Muscle layer of colon (tissue), 2 donors: Measurements from ENCODE around the gene GSAP.

Experiments used
- H3K27ac ChIP-seq: one replicate; pipeline ENCODE4 v1.7.0; 2013; ENCODE audit warnings: low read depth, mild to moderate bottlenecking, low read length, moderate library complexity
- H3K27me3 ChIP-seq, 2 donors: one replicate each; pipeline ENCODE4 v1.7.0; 2013; ENCODE audit warnings: low read length in 2 of 2, mild to moderate bottlenecking in 2 of 2; ENCODE audit not compliant: insufficient read depth in 2 of 2, control insufficient read depth in 1 of 2
- H3K36me3 ChIP-seq: one replicate; pipeline ENCODE4 v1.7.0; 2013; ENCODE audit warnings: mild to moderate bottlenecking, low read length; ENCODE audit not compliant: insufficient read depth
- H3K4me1 ChIP-seq: one replicate; pipeline ENCODE4 v1.7.0; 2013; ENCODE audit warnings: mild to moderate bottlenecking, low read length; ENCODE audit not compliant: insufficient read depth
- H3K4me3 ChIP-seq, 2 donors: one replicate each; pipeline ENCODE4 v1.7.0; 2013; ENCODE audit warnings: low read length in 2 of 2, low read depth in 1 of 2, mild to moderate bottlenecking in 1 of 2, moderate library complexity in 1 of 2
- H3K9ac ChIP-seq: one replicate; pipeline ENCODE4 v1.7.0; 2013; ENCODE audit warnings: low read length
- H3K9me3 ChIP-seq: one replicate; pipeline ENCODE4 v1.7.0; 2013; ENCODE audit warnings: mild to moderate bottlenecking, low read length
- donor health status: abdominal sarcoma.
- donor health status: Adenocarcinoma of cecum.

The GSAP gene

DNA sequence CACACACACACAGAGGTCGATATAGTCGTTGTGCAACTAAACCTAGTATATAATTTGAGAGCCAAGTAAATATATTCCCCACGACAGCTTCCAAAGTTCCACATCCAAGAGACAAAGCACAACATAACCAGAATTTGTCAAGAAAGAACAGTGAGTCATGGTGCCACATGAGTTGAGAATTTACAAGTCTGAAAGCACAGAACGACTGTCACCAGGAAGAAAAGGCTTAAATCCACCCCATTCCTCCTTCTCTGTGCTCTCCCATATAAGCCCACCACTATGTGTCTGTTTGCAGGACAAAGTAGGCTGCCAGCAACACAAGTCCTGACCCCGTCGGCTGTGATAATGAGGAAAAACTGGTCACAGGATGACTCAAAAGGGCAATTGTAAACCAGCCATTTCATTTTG lies 32.8 kb downstream of the GSAP start:
- Histone ChIP-seq H3K27ac (no peak overlapping the region), H3K4me1 (no peaks in the 10 kb centered on the region), H3K9me3 (no peaks in the 10 kb centered on the region), H3K9ac (no peak overlapping the region), H3K27me3 (no peaks in the 10 kb centered on the region), H3K36me3 (peaks cover 17% of the 10 kb centered on the region), H3K4me3 (no peak overlapping the region)

DNA sequence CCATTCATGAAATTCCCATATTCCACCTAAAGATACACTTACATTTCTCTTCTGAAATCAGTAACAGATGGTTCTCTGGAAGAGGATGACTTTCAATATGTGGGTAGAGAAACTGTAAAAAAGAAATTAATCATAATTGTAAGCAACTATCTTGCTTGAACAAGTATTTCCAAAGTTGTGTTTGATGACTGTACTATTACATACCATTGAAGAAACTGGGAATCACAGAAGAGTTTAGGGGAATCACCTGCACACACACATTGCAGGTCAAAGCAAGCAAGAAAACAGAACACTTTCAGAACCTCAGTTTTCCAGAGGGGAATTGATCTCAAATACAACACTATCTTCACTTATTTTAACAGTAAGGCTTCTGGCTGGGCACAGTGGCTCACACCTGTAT lies 33.6 kb downstream of the GSAP start:
- no peak overlapping the region for H3K9ac ChIP-seq
- H3K27ac ChIP-seq = no peak overlapping the region
- no peaks in the 10 kb centered on the region for H3K27me3 ChIP-seq
- H3K9me3 ChIP-seq = no peaks in the 10 kb centered on the region
- peaks cover 17% of the 10 kb centered on the region for H3K36me3 ChIP-seq
- no peaks in the 10 kb centered on the region for H3K4me1 ChIP-seq
- no peak overlapping the region for H3K4me3 ChIP-seq

DNA sequence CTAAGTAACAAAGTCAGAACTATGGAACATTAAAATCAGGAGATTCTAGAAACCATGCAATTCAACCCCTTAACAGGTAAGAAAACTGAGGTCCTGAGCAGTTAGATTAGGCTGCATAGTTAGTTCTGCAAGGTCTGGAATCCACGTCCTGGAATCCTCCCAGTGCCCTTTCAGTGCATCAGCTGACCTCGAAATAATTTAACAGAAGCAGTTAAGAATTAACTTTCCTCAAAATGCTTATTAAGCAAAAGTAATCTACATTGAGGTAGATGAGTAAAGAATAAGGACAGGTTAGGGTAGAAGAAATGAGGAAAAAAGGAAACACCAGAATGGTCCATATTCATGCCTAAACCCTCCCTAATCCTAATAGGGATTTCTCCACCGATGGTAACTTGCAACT lies 37.6 kb downstream of the GSAP start:
- H3K9ac ChIP-seq = no peak overlapping the region
- no peak overlapping the region for H3K27ac ChIP-seq
- no peaks in the 10 kb centered on the region for H3K4me1 ChIP-seq
- no peaks in the 10 kb centered on the region for H3K9me3 ChIP-seq
- H3K4me3 ChIP-seq = no peak overlapping the region
- no peaks in the 10 kb centered on the region for H3K27me3 ChIP-seq
- peaks cover 23% of the 10 kb centered on the region for H3K36me3 ChIP-seq

DNA sequence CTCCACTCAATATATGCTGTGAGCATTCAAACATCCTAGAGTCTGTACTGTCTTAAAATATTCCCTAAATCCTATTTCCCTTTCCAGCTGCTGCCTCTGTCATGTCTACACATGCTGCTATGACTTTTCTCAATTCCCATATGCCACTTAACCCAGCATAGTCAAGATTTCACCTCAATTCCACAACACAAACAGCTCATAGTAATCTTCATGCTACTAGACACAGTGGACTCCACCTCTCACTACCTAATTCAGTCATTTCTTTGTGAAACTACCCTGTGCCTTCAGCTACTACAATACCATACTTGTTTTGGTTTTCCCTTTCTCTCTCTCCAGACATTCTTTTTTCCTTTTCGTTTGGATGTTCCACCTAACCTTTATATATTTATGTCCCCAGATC lies 45.5 kb downstream of the GSAP start:
- Histone ChIP-seq H3K27ac (no peak overlapping the region), H3K36me3 (peaks cover 15% of the 10 kb centered on the region), H3K4me1 (no peaks in the 10 kb centered on the region), H3K9me3 (no peaks in the 10 kb centered on the region), H3K9ac (no peak overlapping the region), H3K4me3 (no peak overlapping the region), H3K27me3 (no peaks in the 10 kb centered on the region)

DNA sequence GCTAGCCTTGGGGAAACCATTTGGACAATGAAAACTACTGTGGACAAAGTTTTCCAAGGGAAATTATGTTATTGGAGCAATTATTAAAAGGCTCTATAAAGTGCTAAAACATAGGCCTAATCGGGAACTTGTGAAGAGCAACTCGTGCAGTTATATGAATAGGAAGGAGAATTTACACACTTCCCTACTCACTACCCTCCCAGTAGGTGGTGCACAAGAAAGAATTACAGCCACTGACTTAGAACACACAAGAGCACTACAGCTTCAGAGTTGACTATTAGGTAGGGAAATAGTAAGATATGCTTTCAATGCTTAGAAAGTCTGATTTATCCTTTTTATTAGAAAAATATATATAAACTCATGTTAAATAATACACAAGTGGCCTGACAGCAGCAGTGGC lies 47.2 kb downstream of the GSAP start:
- Histone ChIP-seq H3K36me3 (peaks cover 6% of the 10 kb centered on the region), H3K27me3 (no peaks in the 10 kb centered on the region), H3K4me1 (no peaks in the 10 kb centered on the region), H3K4me3 (no peak overlapping the region), H3K9me3 (no peaks in the 10 kb centered on the region), H3K9ac (no peak overlapping the region), H3K27ac (no peak overlapping the region)

DNA sequence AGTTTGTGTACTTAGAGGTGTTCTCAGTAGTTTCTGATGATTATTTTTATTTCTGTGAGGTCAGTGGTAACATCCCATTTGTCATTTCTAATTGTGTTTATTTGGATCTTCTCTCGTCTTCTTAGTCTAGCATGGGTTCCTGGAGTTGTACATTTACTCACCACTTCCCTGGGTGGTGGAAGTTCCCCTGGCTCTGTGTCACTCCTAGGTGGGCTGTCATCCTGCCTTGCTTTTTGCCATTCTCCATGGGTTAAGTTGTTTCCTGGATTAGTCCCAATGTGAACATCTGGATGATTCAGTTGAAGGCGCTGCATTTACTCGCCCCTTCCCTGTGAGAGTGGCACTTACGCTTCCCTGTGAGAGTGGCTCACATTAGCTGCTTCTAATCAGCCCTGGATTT lies 48.2 kb downstream of the GSAP start:
- H3K27me3 ChIP-seq = no peaks in the 10 kb centered on the region
- no peaks in the 10 kb centered on the region for H3K4me1 ChIP-seq
- no peaks in the 10 kb centered on the region for H3K36me3 ChIP-seq
- no peak overlapping the region for H3K27ac ChIP-seq
- H3K4me3 ChIP-seq = no peak overlapping the region
- no peaks in the 10 kb centered on the region for H3K9me3 ChIP-seq
- H3K9ac ChIP-seq = no peak overlapping the region

DNA sequence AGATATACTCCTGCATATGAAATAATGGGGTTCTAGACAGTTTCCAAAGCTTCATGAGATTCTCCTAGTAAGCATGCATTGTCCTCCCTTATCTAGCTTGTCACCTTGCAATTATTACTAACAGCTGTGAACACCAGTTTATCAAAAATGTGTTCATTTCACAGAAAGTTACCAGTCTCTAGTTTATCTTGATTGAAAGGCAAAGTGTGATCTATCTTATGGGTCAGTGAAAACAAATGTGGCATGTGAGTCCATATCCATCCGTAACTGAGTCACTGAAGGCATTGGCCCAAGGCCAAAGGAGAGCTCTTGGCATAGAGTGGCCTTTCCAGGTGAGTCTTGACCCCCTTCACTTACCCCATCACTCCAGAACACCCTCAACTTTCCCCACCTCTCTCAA lies 53.2 kb downstream of the GSAP start:
- H3K36me3 ChIP-seq = peaks cover 4% of the 10 kb centered on the region

DNA sequence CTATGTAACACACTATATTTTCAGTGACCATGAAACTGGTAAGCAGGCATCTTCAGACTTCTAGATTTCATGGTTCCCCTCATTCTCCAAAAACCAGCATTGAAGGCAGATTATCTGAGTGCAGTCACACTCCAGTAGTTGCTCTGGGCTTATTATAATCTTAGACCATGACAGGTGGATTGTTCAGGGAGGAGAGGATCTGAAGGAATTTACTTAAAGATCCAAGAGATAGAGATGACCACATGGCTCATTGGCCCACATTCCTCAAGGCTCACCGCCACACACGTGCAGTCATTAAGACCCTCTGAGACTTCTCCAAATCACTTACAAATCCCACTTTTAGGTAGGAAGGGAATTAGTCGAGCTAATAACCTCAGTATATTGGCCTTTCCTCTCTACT lies 55.2 kb downstream of the GSAP start:
- Histone ChIP-seq H3K4me3 (no peak overlapping the region), H3K9me3 (no peaks in the 10 kb centered on the region), H3K4me1 (no peaks in the 10 kb centered on the region), H3K27me3 (no peaks in the 10 kb centered on the region), H3K36me3 (peaks cover 13% of the 10 kb centered on the region), H3K9ac (no peak overlapping the region), H3K27ac (no peak overlapping the region)

More for the DNA sequence above, 53.2 kb downstream of the GSAP start:
- no peak overlapping the region for H3K27ac ChIP-seq
- no peak overlapping the region for H3K4me3 ChIP-seq
- H3K27me3 ChIP-seq = no peaks in the 10 kb centered on the region
- no peaks in the 10 kb centered on the region for H3K9me3 ChIP-seq
- H3K9ac ChIP-seq = no peak overlapping the region
- no peaks in the 10 kb centered on the region for H3K4me1 ChIP-seq

DNA sequence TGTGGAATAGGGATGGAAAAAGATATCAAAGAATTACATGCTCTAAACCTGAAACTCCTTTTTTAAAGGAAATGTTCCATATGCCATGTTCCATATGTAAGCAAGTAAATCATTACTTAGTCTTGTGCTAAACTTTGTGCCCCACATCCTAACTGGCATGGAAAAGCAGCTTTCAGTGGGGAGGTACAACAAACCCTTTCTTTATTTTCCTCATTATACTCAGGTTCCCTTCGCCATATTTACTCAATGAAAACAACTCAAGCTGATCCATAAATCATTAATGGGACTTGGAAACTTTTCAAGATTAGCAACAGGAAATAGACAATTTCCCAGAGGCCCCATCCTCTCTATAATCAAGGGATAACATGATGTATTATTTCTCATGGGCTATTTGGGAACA lies 56.0 kb downstream of the GSAP start:
- no peak overlapping the region for H3K4me3 ChIP-seq
- no peak overlapping the region for H3K27ac ChIP-seq
- no peaks in the 10 kb centered on the region for H3K9me3 ChIP-seq
- H3K4me1 ChIP-seq = no peaks in the 10 kb centered on the region
- H3K9ac ChIP-seq = no peak overlapping the region
- no peaks in the 10 kb centered on the region for H3K27me3 ChIP-seq
- H3K36me3 ChIP-seq = peaks cover 15% of the 10 kb centered on the region

DNA sequence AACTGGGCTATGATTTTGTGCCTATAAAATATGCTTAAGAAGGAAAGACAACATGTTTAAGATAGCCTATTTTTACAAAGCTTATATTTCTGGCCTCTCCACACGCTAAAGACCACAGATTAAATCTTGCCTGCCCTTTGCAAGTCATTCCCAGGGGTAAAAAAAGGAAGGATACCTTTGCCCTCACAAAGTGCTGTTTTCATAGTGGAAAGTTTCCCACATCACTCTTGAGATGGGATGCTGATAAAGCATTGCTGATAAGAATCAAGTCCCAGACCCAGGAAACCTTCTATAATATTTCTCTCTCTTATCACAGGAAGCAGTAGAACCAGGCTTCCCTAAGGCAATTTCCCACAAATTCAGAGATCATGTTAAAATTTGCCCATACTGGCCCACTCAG lies 56.5 kb downstream of the GSAP start:
- Histone ChIP-seq H3K4me3 (no peak overlapping the region), H3K9me3 (no peaks in the 10 kb centered on the region), H3K4me1 (no peaks in the 10 kb centered on the region), H3K27ac (no peak overlapping the region), H3K9ac (no peak overlapping the region), H3K27me3 (no peaks in the 10 kb centered on the region), H3K36me3 (peaks cover 17% of the 10 kb centered on the region)

DNA sequence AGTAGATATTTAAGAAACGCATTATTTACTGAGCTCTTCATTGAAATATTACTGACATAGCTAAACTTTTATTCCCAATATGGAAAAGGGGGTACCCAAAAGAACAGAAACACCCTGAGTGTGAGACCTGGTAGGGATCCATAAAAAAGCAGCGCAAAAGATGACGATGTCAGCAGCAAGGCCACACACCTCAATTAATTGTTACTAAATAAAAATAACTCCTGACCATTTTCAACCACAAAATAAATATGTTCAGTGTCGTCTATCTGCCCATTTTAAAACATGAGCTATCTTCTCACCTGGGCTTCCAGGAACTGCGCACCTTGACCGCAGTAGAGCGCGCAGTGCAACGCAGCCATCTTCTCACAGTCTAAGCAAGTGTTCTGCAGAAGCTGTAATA lies 61.2 kb downstream of the GSAP start:
- no peak overlapping the region for H3K9ac ChIP-seq
- peaks cover 20% of the 10 kb centered on the region for H3K4me1 ChIP-seq
- peaks cover 13% of the 10 kb centered on the region for H3K36me3 ChIP-seq
- no peak overlapping the region for H3K4me3 ChIP-seq
- no peak overlapping the region for H3K27ac ChIP-seq
- no peaks in the 10 kb centered on the region for H3K27me3 ChIP-seq
- H3K9me3 ChIP-seq = no peaks in the 10 kb centered on the region

DNA sequence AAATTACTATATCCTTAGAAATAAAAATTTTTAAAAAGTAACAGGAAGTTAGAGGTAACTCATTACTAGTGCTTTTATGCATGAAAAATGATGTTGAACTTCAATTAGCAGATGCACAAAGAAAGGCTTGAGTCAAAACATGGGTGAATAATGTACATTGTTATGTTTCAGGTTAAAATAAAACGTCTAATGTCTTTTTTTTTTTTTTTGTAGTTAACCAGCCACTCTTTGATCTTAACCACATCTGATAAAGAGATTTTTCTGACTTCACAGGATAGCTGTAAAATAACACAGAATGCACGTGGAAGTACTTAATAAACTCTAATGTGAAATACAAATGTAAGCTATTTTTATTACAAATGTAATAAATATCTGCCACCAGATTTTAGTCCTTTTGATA lies 61.7 kb downstream of the GSAP start:
- Histone ChIP-seq H3K27ac (no peak overlapping the region), H3K4me1 (peaks cover 21% of the 10 kb centered on the region), H3K9ac (no peak overlapping the region), H3K4me3 (no peak overlapping the region), H3K27me3 (no peaks in the 10 kb centered on the region), H3K9me3 (no peaks in the 10 kb centered on the region), H3K36me3 (peaks cover 13% of the 10 kb centered on the region)
